ENCODE measurements around the gene PIWIL1.

The PIWIL1 gene

DNA sequence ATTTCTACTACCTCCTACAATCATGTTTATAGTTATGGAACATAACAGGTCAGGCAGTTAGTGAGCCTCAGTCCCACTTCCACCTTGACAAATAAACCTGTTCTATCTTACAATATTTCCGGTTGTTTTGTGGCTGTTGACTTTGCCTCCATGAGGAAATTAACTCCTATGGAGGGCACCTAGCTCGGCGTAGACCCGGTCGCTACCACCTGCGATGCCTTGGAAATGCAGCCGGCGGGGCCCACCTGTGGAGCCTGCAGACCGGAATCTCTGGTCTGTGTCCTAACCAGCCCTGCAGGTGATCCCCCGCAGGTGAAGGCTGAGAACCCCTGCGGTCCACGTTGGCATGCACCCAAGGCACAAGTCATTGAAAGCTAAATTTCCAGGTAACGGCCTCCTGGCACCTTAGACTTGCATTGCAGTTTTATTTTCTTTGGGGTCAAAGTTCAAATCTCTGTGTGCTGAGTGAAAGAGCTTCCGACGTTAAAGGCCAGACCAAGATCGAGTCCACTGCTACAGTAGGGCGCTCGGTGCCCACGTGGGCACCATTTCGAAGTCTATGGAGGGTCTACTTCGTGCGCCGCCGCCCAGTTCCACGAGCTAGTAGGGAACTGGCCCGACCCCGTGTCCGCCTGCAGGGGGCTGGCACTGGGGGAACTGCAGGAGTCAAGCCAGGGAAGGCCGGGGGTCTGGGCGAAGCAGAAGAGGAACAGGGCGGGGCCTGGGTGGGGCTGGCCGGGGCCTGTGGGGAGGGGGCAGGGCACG is 782 bp upstream of the PIWIL1 start:
- H3K36me3 ChIP-seq (ENCODE audit: low read length), result no peaks in the 10 kb centered on the region
- TF ChIP-seq CTCF (IDR thresholded peaks at IDR 0.05; ENCODE audit: insufficient read depth, low read length, poor library complexity, severe bottlenecking), result no peak
- no peak for TF ChIP-seq EZH2phosphoT487 (conservative IDR thresholded peaks at IDR 0.05; ENCODE audit: low read length)
- H3K27ac ChIP-seq (ENCODE audit: low read depth, low read length), result no peak overlapping the region
- H3K4me3 ChIP-seq (ENCODE audit: insufficient read depth, low read length, poor library complexity, severe bottlenecking), result no peak overlapping the region
- no peaks in the 10 kb centered on the region for H4K20me1 ChIP-seq (ENCODE audit: low read depth, low read length)
- no peaks in the 10 kb centered on the region for H3K79me2 ChIP-seq (ENCODE audit: insufficient read depth, low read length)
- no peak overlapping the region for H3K4me2 ChIP-seq (ENCODE audit: low read depth, low read length, poor library complexity, severe bottlenecking)
- no peak overlapping the region for H2AFZ ChIP-seq (ENCODE audit: low read depth, low read length, severe bottlenecking)
- H3K9me2 ChIP-seq (replicated peaks; ENCODE audit: insufficient read depth, low read length), result no peaks in the 10 kb centered on the region
- no peaks in the 10 kb centered on the region for H3K27me3 ChIP-seq (ENCODE audit: low read length)
- no peaks in the 10 kb centered on the region for H3K9me3 ChIP-seq (ENCODE audit: insufficient read depth, low read length)
- no peak overlapping the region for H3K9ac ChIP-seq (ENCODE audit: low read length)
- H3F3A ChIP-seq (ENCODE audit: insufficient read depth), result no peaks in the 10 kb centered on the region

- Histone ChIP-seq H4K20me1 (ENCODE audit: low read depth, low read length) (no peaks in the 10 kb centered on the region), H3K4me3 (ENCODE audit: insufficient read depth, low read length, poor library complexity, severe bottlenecking) (no peak overlapping the region), H3K36me3 (ENCODE audit: low read length) (no peaks in the 10 kb centered on the region), H3K9me3 (ENCODE audit: insufficient read depth, low read length) (no peaks in the 10 kb centered on the region), H3K27me3 (ENCODE audit: low read length) (no peaks in the 10 kb centered on the region), H3K79me2 (ENCODE audit: insufficient read depth, low read length) (no peaks in the 10 kb centered on the region), H2AFZ (ENCODE audit: low read depth, low read length, severe bottlenecking) (no peak overlapping the region), H3K9me2 (replicated peaks; ENCODE audit: insufficient read depth, low read length) (no peaks in the 10 kb centered on the region), H3K27ac (ENCODE audit: low read depth, low read length) (no peak overlapping the region), H3F3A (ENCODE audit: insufficient read depth) (no peaks in the 10 kb centered on the region), H3K4me2 (ENCODE audit: low read depth, low read length, poor library complexity, severe bottlenecking) (no peak overlapping the region), H3K9ac (ENCODE audit: low read length) (no peak overlapping the region)
- no peak for TF ChIP-seq EZH2phosphoT487 (conservative IDR thresholded peaks at IDR 0.05; ENCODE audit: low read length)
- no peak for TF ChIP-seq CTCF (IDR thresholded peaks at IDR 0.05; ENCODE audit: insufficient read depth, low read length, poor library complexity, severe bottlenecking)
Observed at GRCh38 chr12:130338794-130339601, 1.3 kb downstream of the PIWIL1 start.

GRCh38 chr12:130339951-130340350 is 2.3 kb downstream of the PIWIL1 start:
- no peak overlapping the region for H3K4me2 ChIP-seq (ENCODE audit: low read depth, low read length, poor library complexity, severe bottlenecking)
- no peak for TF ChIP-seq CTCF (IDR thresholded peaks at IDR 0.05; ENCODE audit: insufficient read depth, low read length, poor library complexity, severe bottlenecking)
- no peak for TF ChIP-seq EZH2phosphoT487 (conservative IDR thresholded peaks at IDR 0.05; ENCODE audit: low read length)
- no peaks in the 10 kb centered on the region for H3K9me2 ChIP-seq (replicated peaks; ENCODE audit: insufficient read depth, low read length)
- H4K20me1 ChIP-seq (ENCODE audit: low read depth, low read length), result no peaks in the 10 kb centered on the region
- no peak overlapping the region for H3K4me3 ChIP-seq (ENCODE audit: insufficient read depth, low read length, poor library complexity, severe bottlenecking)
- H3K36me3 ChIP-seq (ENCODE audit: low read length), result no peaks in the 10 kb centered on the region
- no peaks in the 10 kb centered on the region for H3K79me2 ChIP-seq (ENCODE audit: insufficient read depth, low read length)
- no peaks in the 10 kb centered on the region for H3F3A ChIP-seq (ENCODE audit: insufficient read depth)
- H3K9me3 ChIP-seq (ENCODE audit: insufficient read depth, low read length), result no peaks in the 10 kb centered on the region
- no peak overlapping the region for H2AFZ ChIP-seq (ENCODE audit: low read depth, low read length, severe bottlenecking)
- H3K27ac ChIP-seq (ENCODE audit: low read depth, low read length), result no peak overlapping the region
- H3K9ac ChIP-seq (ENCODE audit: low read length), result no peak overlapping the region
- H3K27me3 ChIP-seq (ENCODE audit: low read length), result no peaks in the 10 kb centered on the region

All from SU-DHL-6 (cell line).